Testis (tissue), 3 donors: ENCODE results near the gene PHYH. TPM values are rescaled to one million over a fixed set of nuclear protein-coding genes. Genes with fewer than 3 reads are reported as not detected.

Experiments used
- DNase-seq: peaks from one replicate; pipeline ENCODE4 v3.0.0-alpha.2; 2019
- H3K27ac ChIP-seq, 2 donors: fragments of 200-600 bp; sonication (generic); one replicate each; pipeline ENCODE4 v1.5.1; 2019
- H3K27me3 ChIP-seq: fragments of 200-600 bp; sonication (generic); one replicate; pipeline ENCODE4 v1.5.1; 2019
- H3K36me3 ChIP-seq: fragments of 200-600 bp; sonication (generic); one replicate; pipeline ENCODE4 v1.5.1; 2017; ENCODE audit warnings: low read depth; ENCODE audit errors: missing control alignments
- H3K4me1 ChIP-seq: fragments of 200-600 bp; sonication (generic); one replicate; pipeline ENCODE4 v1.5.1; 2019
- H3K4me3 ChIP-seq, 2 donors: fragments of 200-600 bp; sonication (generic); one replicate each; pipeline ENCODE4 v1.5.1; 2017 to 2019
- H3K9me3 ChIP-seq: fragments of 200-600 bp; sonication (generic); one replicate; pipeline ENCODE4 v1.5.1; 2017
- CTCF ChIP-seq, 3 experiments: fragments of 450-650 bp in 2 of 3; fragments of 200-600 bp in 1 of 3; sonication (generic) in 1 of 3; IDR thresholded peaks; one replicate each; pipeline ENCODE4 v1.5.1; 2016 to 2019; ENCODE audit warnings: antibody characterized with exemption in 3 of 3, mild to moderate bottlenecking in 2 of 3, moderate library complexity in 1 of 3
- POLR2A ChIP-seq: fragments of 450-650 bp; IDR thresholded peaks from one replicate; pipeline ENCODE4 v1.6.1; 2017; ENCODE audit warnings: antibody characterized with exemption, mild to moderate bottlenecking, moderate library complexity
- WGBS, 2 donors: methylation state at CpG; one replicate each; pipeline ENCODE4 v1.1.5; 2018; 5-methylcytosine and 5-hydroxymethylcytosine counted together
- intact Hi-C: fragments of 100-400 bp; cut with DNase I; formaldehyde crosslinking; loops from one replicate; pipeline ENCODE4 v1.15.1; 2023; ENCODE audit warnings: low total_unique reads
- polyA plus RNA-seq: library from polyadenylated mRNA; stranded (reverse); fragments of 350-450 nt; fragmentation: Illumina TruSeq; extraction: RNeasy Lipid Tissue Mini Kit (QIAGEN cat#74804); gene quantifications from one replicate; pipeline ENCODE4 v1.2.3, GENCODE V29; 2014; ENCODE audit warnings: low read depth, low replicate concordance; ENCODE audit not compliant: insufficient read depth
- total RNA-seq, 2 donors: library from RNA; depleted of rRNA; stranded (reverse); fragments of >200 nt; gene quantifications; one replicate each; pipeline ENCODE4 v1.2.3, GENCODE V29; 2016

PHYH gene
- total and polyA plus RNA-seq, 3 donors from 2014 or later: 27.2 to 33.1 (median 31.1) TPM

GRCh38 chr10:13268310-13268709 lies 31.6 kb downstream of the PHYH start:
- no peaks in the 10 kb centered on the region for H3K27me3 ChIP-seq
- WGBS, 2 donors: 72 to 81% methylated on average over 4 of the region's 4 CpGs
- peak overlapping the region in 1 of 2 donors; percentile 10 for H3K27ac ChIP-seq
- no peaks in the 10 kb centered on the region for H3K36me3 ChIP-seq
- no peak for TF ChIP-seq POLR2A
- TF ChIP-seq CTCF (IDR thresholded peaks at IDR 0.05): no peak
- no peak for DNase-seq
- intact Hi-C loops: no loop called here
- no peaks in the 10 kb centered on the region for H3K4me1 ChIP-seq
- H3K9me3 ChIP-seq: no peaks in the 10 kb centered on the region
- H3K4me3 ChIP-seq: no peak overlapping the region

- H3K27me3 ChIP-seq: no peaks in the 10 kb centered on the region
- WGBS, 2 donors: 87 to 91% methylated on average over 7 of the region's 7 CpGs
- no peak overlapping the region for H3K4me3 ChIP-seq
- no peak overlapping the region for H3K27ac ChIP-seq
- H3K4me1 ChIP-seq: no peaks in the 10 kb centered on the region
- intact Hi-C loops: no loop called here
- H3K9me3 ChIP-seq: no peaks in the 10 kb centered on the region
- no peaks in the 10 kb centered on the region for H3K36me3 ChIP-seq
- no peak for TF ChIP-seq POLR2A
- TF ChIP-seq CTCF (IDR thresholded peaks at IDR 0.05): no peak
- no peak for DNase-seq
Measured at GRCh38 chr10:13263591-13263990, 36.3 kb downstream of the PHYH start.

GRCh38 chr10:13262433-13262832 lies 37.4 kb downstream of the PHYH start:
- Histone ChIP-seq H3K27ac (no peak overlapping the region), H3K4me1 (no peaks in the 10 kb centered on the region), H3K27me3 (no peaks in the 10 kb centered on the region), H3K36me3 (no peaks in the 10 kb centered on the region), H3K9me3 (no peaks in the 10 kb centered on the region), H3K4me3 (no peak overlapping the region)
- no peak for DNase-seq
- intact Hi-C loops: no loop called here
- WGBS, 2 donors: 92 to 94% methylated on average over 1 of the region's 1 CpG
- no peak for TF ChIP-seq POLR2A
- no peak for TF ChIP-seq CTCF (IDR thresholded peaks at IDR 0.05)

GRCh38 chr10:13257621-13258140 lies 42.2 kb downstream of the PHYH start:
- no peaks in the 10 kb centered on the region for H3K36me3 ChIP-seq
- no peak overlapping the region for H3K4me3 ChIP-seq
- TF ChIP-seq POLR2A (no peak), CTCF (IDR thresholded peaks at IDR 0.05) (no peak)
- H3K4me1 ChIP-seq: no peaks in the 10 kb centered on the region
- intact Hi-C loops: no loop called here
- DNase-seq: no peak
- H3K27ac ChIP-seq: no peak overlapping the region
- H3K27me3 ChIP-seq: no peaks in the 10 kb centered on the region
- WGBS, 2 donors: 73 to 82% methylated on average over 5 of the region's 5 CpGs
- H3K9me3 ChIP-seq: no peaks in the 10 kb centered on the region

- TF ChIP-seq CTCF (IDR thresholded peaks at IDR 0.05): no peak
- TF ChIP-seq POLR2A: no peak
- intact Hi-C loops: no loop called here
- WGBS, 2 donors: 92 to 95% methylated on average over 2 of the region's 2 CpGs
- no peaks in the 10 kb centered on the region for H3K9me3 ChIP-seq
- no peaks in the 10 kb centered on the region for H3K27me3 ChIP-seq
- no peaks in the 10 kb centered on the region for H3K36me3 ChIP-seq
- no peak overlapping the region for H3K4me3 ChIP-seq
- no peak overlapping the region for H3K27ac ChIP-seq
- no peaks in the 10 kb centered on the region for H3K4me1 ChIP-seq
- DNase-seq: no peak
Measured at GRCh38 chr10:13256627-13257026, 43.2 kb downstream of the PHYH start.
